ENCODE measurements around the gene PRM2. TPM values are rescaled to one million over a fixed set of nuclear protein-coding genes. Genes with fewer than 3 reads are reported as not detected.

PRM2 gene
- polyA plus RNA-seq, 1 of the 3 experiments (the other 2 are of a cell fraction), result not detected

DNA sequence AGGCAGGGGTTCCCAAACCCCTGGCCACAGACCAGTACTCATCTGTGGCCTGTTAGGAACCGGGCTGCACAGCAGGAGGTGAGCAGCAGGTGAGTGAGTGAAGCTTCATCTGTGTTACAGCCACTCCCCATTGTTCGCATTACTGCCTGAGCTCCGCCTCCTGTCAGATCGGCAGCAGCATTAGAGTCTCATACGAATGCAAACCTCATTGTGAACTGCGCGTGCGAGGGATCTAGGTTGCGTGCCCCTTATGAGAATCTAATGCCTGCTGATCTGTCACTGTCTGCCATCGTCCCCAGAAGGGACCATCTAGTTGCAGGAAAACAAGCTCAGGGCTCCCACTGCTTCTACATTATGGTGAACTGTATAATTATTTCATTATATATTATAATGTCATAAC lies 43.9 kb upstream of the PRM2 start:
- ChIA-PET CTCF (interaction anchor here (1.1 to 1.3 kb wide), 2 partner anchors 76 to 357 kb away, joined by 3 read pairs; no protein-coding TSS in a partner anchor), POLR2A (no interaction called here)
- no peaks in the 10 kb centered on the region for H3K36me3 ChIP-seq (replicated peaks in 1 of 2; ENCODE audit: control insufficient read depth in 1 of 2, insufficient read depth in 2 of 2, low read length in 1 of 2)
- no peaks in the 10 kb centered on the region for H3K9me2 ChIP-seq
- peaks cover 0 to 3% of the 10 kb centered on the region in 2 experiments; a peak in 1 of 4 replicates for H3K4me1 ChIP-seq (ENCODE audit: control insufficient read depth in 1 of 2, insufficient read depth in 2 of 2, low read depth in 1 of 2, low read length in 1 of 2)
- H3K9ac ChIP-seq, result no peak overlapping the region
- H3K4me3 ChIP-seq (ENCODE audit: low read depth in 2 of 2, low read length in 1 of 2), result no peak overlapping the region
- TF ChIP-seq, protein P1, sequence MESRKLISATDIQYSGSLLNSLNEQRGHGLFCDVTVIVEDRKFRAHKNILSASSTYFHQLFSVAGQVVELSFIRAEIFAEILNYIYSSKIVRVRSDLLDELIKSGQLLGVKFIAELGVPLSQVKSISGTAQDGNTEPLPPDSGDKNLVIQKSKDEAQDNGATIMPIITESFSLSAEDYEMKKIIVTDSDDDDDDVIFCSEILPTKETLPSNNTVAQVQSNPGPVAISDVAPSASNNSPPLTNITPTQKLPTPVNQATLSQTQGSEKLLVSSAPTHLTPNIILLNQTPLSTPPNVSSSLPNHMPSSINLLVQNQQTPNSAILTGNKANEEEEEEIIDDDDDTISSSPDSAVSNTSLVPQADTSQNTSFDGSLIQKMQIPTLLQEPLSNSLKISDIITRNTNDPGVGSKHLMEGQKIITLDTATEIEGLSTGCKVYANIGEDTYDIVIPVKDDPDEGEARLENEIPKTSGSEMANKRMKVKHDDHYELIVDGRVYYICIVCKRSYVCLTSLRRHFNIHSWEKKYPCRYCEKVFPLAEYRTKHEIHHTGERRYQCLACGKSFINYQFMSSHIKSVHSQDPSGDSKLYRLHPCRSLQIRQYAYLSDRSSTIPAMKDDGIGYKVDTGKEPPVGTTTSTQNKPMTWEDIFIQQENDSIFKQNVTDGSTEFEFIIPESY (IDR thresholded peaks at IDR 0.05; ENCODE audit: borderline replicate concordance, low read depth), result no peak
- TF ChIP-seq ELF1 (IDR thresholded peaks at IDR 0.05) (no peak), SMC3 (IDR thresholded peaks at IDR 0.05; ENCODE audit: low read depth, low read length) (no peak), FOXJ3 (CRISPR knock-in tag; IDR thresholded peaks at IDR 0.05) (no peak), NFIC (IDR thresholded peaks at IDR 0.05; ENCODE audit: borderline replicate concordance) (no peak), JUND (IDR thresholded peaks at IDR 0.05) (no peak), RXRA (IDR thresholded peaks at IDR 0.05; ENCODE audit: borderline replicate concordance, low read depth) (no peak), EZH2phosphoT487 (IDR thresholded peaks at IDR 0.05; ENCODE audit: borderline replicate concordance, low read depth) (no peak), RFX5 (IDR thresholded peaks at IDR 0.05; ENCODE audit: low read length) (no peak), YY1 (IDR thresholded peaks at IDR 0.05; ENCODE audit: low read depth) (no peak), GABPA (IDR thresholded peaks at IDR 0.05; ENCODE audit: low read depth) (no peak), FOSL2 (IDR thresholded peaks at IDR 0.05; ENCODE audit: borderline replicate concordance, low read depth) (no peak), EP300 (IDR thresholded peaks at IDR 0.05; ENCODE audit: borderline replicate concordance in 1 of 2, low read depth in 1 of 2, low read length in 1 of 2) (no peak), FOXM1 (IDR thresholded peaks at IDR 0.05; ENCODE audit: low read depth) (no peak), MXI1 (IDR thresholded peaks at IDR 0.05; ENCODE audit: low read depth, low read length) (no peak)
- TF ChIP-seq, protein P2, sequence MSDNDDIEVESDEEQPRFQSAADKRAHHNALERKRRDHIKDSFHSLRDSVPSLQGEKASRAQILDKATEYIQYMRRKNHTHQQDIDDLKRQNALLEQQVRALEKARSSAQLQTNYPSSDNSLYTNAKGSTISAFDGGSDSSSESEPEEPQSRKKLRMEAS (IDR thresholded peaks at IDR 0.05; ENCODE audit: low read depth), result no peak
- TF ChIP-seq, protein P3, sequence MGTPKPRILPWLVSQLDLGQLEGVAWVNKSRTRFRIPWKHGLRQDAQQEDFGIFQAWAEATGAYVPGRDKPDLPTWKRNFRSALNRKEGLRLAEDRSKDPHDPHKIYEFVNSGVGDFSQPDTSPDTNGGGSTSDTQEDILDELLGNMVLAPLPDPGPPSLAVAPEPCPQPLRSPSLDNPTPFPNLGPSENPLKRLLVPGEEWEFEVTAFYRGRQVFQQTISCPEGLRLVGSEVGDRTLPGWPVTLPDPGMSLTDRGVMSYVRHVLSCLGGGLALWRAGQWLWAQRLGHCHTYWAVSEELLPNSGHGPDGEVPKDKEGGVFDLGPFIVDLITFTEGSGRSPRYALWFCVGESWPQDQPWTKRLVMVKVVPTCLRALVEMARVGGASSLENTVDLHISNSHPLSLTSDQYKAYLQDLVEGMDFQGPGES (IDR thresholded peaks at IDR 0.05; ENCODE audit: low read depth, low read length), result no peak
- TF ChIP-seq, protein P4, sequence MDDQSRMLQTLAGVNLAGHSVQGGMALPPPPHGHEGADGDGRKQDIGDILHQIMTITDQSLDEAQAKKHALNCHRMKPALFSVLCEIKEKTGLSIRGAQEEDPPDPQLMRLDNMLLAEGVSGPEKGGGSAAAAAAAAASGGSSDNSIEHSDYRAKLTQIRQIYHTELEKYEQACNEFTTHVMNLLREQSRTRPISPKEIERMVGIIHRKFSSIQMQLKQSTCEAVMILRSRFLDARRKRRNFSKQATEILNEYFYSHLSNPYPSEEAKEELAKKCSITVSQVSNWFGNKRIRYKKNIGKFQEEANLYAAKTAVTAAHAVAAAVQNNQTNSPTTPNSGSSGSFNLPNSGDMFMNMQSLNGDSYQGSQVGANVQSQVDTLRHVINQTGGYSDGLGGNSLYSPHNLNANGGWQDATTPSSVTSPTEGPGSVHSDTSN (IDR thresholded peaks at IDR 0.05), result no peak
- no peaks in the 10 kb centered on the region for H3K9me3 ChIP-seq
- H3K27ac ChIP-seq (ENCODE audit: low read depth in 2 of 2, low read length in 1 of 2), result no peak overlapping the region
- no peak overlapping the region for H2AFZ ChIP-seq (ENCODE audit: low read depth)
- no peaks in the 10 kb centered on the region for H4K20me1 ChIP-seq (ENCODE audit: insufficient read depth)
- no peak for DNase-seq
- peaks cover 4% of the 10 kb centered on the region for H3F3A ChIP-seq (replicated peaks; ENCODE audit: insufficient read depth)
- H3K79me2 ChIP-seq (ENCODE audit: insufficient read depth), result no peaks in the 10 kb centered on the region
- H3K4me2 ChIP-seq, result no peak overlapping the region
- WGBS (ENCODE audit: low lambda C conversion rate), result 77% methylated on average over 10 of the region's 10 CpGs
- no peaks in the 10 kb centered on the region for H3K27me3 ChIP-seq (ENCODE audit: insufficient read depth)

Data from SK-N-SH (cell line).